ENCODE results near the gene ZNF710.
A peak's percentile ranks its signal among the peaks of the same experiment; 100 is the strongest.

The ZNF710 gene

GRCh38 chr15:90003736-90004135 is 2.6 kb downstream of the ZNF710 start:
- Histone ChIP-seq H3K36me3 (ENCODE audit: control insufficient read depth, insufficient read depth, low read length) (no peaks in the 10 kb centered on the region), H3K56ac (ENCODE audit: low read length) (peak overlapping the region; percentile 75), H3K79me1 (ENCODE audit: low read length) (peaks cover 25% of the 10 kb centered on the region), H3K23ac (ENCODE audit: low read length) (peak overlapping the region; percentile 81), H3K27ac (ENCODE audit: low read depth, low read length) (no peak overlapping the region), H2BK15ac (replicated peaks; ENCODE audit: low read depth) (no peak overlapping the region), H3K4me3 (ENCODE audit: low read length) (no peak overlapping the region), H3K4me2 (ENCODE audit: low read length) (peak overlapping the region; percentile 15), H3K4me1 (ENCODE audit: control insufficient read depth, low read depth, low read length) (peaks cover 22% of the 10 kb centered on the region), H2BK120ac (ENCODE audit: low read depth, low read length) (no peak overlapping the region), H4K5ac (ENCODE audit: low read length) (no peak overlapping the region), H3K4ac (ENCODE audit: low read depth, low read length) (no peak overlapping the region), H3K79me2 (ENCODE audit: control insufficient read depth, insufficient read depth, low read length) (peaks cover 58% of the 10 kb centered on the region), H2AK5ac (ENCODE audit: low read length) (no peak overlapping the region), H3K18ac (ENCODE audit: low read length) (no peak overlapping the region), H3K27me3 (ENCODE audit: insufficient read depth, low read length, poor library complexity) (no peaks in the 10 kb centered on the region), H4K8ac (ENCODE audit: low read depth, low read length) (no peak overlapping the region), H2BK5ac (ENCODE audit: low read length) (no peak overlapping the region), H3K9ac (ENCODE audit: low read length) (peak overlapping the region; percentile 45)
- WGBS (ENCODE audit: extremely low coverage, insufficient coverage, low lambda C conversion rate): no CpG with 5 or more reads among the region's 7 CpGs
- no peak for DNase-seq

DNA sequence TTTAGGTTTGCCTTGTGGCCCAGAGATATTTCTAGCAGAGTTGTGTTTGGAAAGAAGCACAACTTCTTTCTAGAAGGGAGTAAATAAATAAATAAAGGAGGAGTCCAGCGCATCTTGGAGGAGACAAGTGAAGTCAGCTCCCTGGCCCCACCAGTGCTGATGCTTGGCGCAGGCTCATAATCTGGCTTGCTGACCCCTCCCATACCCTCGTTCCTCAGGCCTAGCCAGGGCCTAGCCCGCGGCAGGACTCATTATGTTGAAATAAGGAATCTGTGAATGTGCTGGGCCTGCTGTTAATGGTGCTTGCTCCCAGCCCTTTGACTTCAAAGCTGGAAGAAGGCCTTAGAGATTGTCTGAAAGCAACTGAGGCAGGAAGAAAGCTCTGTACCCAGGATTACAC is 3.1 kb downstream of the ZNF710 start:
- no CpG with 5 or more reads among the region's 5 CpGs for whole genome bisulfite sequencing (ENCODE audit: extremely low coverage, insufficient coverage, low lambda C conversion rate)
- Histone ChIP-seq H3K4me2 (ENCODE audit: low read length) (no peak overlapping the region), H3K36me3 (ENCODE audit: control insufficient read depth, insufficient read depth, low read length) (no peaks in the 10 kb centered on the region), H3K4me1 (ENCODE audit: control insufficient read depth, low read depth, low read length) (peaks cover 20% of the 10 kb centered on the region), H3K79me1 (ENCODE audit: low read length) (peaks cover 29% of the 10 kb centered on the region), H2BK120ac (ENCODE audit: low read depth, low read length) (no peak overlapping the region), H3K9ac (ENCODE audit: low read length) (peak overlapping the region; percentile 60), H4K5ac (ENCODE audit: low read length) (no peak overlapping the region), H3K27me3 (ENCODE audit: insufficient read depth, low read length, poor library complexity) (no peaks in the 10 kb centered on the region), H2BK15ac (replicated peaks; ENCODE audit: low read depth) (no peak overlapping the region), H3K27ac (ENCODE audit: low read depth, low read length) (no peak overlapping the region), H3K4ac (ENCODE audit: low read depth, low read length) (no peak overlapping the region), H2BK5ac (ENCODE audit: low read length) (peak overlapping the region; percentile 28), H3K56ac (ENCODE audit: low read length) (peak overlapping the region; percentile 76), H2AK5ac (ENCODE audit: low read length) (no peak overlapping the region), H3K23ac (ENCODE audit: low read length) (no peak overlapping the region), H4K8ac (ENCODE audit: low read depth, low read length) (no peak overlapping the region), H3K4me3 (ENCODE audit: low read length) (no peak overlapping the region), H3K79me2 (ENCODE audit: control insufficient read depth, insufficient read depth, low read length) (peaks cover 63% of the 10 kb centered on the region), H3K18ac (ENCODE audit: low read length) (no peak overlapping the region)
- peak; percentile 69 for DNase-seq

DNA sequence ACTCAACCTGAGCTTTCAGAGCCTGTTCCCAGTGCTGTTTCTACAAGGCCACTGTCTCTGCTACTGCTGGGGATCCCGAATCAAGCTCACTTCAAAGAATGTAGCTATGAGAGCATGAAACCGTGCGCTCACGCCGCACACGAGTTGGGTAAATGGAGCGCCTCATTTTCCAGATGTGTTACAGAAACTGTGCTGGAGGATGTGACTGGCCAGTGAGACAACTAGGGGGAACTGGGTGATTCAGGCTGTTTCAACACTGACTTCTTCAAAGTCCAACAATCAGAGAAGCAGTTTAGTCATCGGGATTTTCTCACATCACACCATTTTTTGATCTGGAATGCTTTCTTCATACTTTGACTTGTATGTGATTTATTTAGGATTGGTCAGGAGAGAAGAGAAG is 3.5 kb downstream of the ZNF710 start:
- Histone ChIP-seq H3K4me3 (ENCODE audit: low read length) (no peak overlapping the region), H2BK120ac (ENCODE audit: low read depth, low read length) (no peak overlapping the region), H4K8ac (ENCODE audit: low read depth, low read length) (no peak overlapping the region), H3K27me3 (ENCODE audit: insufficient read depth, low read length, poor library complexity) (no peaks in the 10 kb centered on the region), H3K27ac (ENCODE audit: low read depth, low read length) (no peak overlapping the region), H2BK5ac (ENCODE audit: low read length) (peak overlapping the region; percentile 28), H2BK15ac (replicated peaks; ENCODE audit: low read depth) (no peak overlapping the region), H3K79me1 (ENCODE audit: low read length) (peaks cover 32% of the 10 kb centered on the region), H2AK5ac (ENCODE audit: low read length) (no peak overlapping the region), H3K23ac (ENCODE audit: low read length) (no peak overlapping the region), H3K4ac (ENCODE audit: low read depth, low read length) (no peak overlapping the region), H3K4me2 (ENCODE audit: low read length) (no peak overlapping the region), H3K56ac (ENCODE audit: low read length) (peak overlapping the region; percentile 76), H3K9ac (ENCODE audit: low read length) (peak overlapping the region; percentile 60), H3K4me1 (ENCODE audit: control insufficient read depth, low read depth, low read length) (peaks cover 18% of the 10 kb centered on the region), H3K79me2 (ENCODE audit: control insufficient read depth, insufficient read depth, low read length) (peaks cover 67% of the 10 kb centered on the region), H3K18ac (ENCODE audit: low read length) (peak overlapping the region; percentile 11), H4K5ac (ENCODE audit: low read length) (no peak overlapping the region), H3K36me3 (ENCODE audit: control insufficient read depth, insufficient read depth, low read length) (no peaks in the 10 kb centered on the region)
- no peak for DNase-seq
- WGBS (ENCODE audit: extremely low coverage, insufficient coverage, low lambda C conversion rate): no CpG with 5 or more reads among the region's 8 CpGs

DNA sequence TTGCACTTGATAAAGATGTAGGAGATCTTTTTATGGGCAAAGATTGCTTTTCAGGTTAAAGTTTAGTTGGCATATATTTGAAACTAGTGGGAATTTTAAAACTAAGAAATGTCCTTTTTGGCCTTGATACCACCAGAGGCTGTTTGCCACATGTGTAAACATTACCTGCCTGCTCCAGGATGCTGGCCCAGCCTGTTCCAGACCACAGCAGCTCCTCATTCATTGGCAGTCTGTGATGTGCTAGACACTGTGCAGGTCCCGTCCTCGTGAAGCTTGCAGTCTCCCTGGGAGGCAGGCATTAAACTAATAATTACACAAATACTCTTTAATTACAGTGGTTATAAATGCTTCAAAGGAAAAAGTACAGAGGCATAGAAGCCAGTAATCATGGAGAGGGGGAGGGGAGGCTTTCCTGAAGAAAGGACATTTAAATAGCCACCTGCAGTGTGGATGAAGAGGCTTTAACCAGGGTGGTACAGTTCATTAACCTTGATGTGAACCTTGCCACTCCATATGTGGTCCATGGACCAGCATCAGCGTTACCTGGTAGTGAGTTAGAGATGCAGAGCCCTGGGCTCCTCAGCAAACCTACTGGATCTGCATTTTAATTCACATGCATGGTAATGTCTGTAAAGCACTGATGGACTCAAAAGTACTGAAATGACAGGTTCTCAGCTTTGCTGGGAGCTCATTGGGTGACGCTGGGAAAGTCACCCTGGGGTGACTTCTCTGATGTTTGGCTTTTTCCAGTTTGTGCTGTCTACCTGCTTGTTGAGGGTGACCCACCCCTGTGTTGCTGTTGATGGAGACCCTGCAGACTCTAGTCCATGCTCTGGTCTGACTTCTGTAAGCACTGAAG is 5.3 kb downstream of the ZNF710 start:
- no peak overlapping the region for H3K4ac ChIP-seq (ENCODE audit: low read depth, low read length)

GRCh38 chr15:90007076-90007460 is 5.9 kb downstream of the ZNF710 start:
- Histone ChIP-seq H3K9ac (ENCODE audit: low read length) (no peak overlapping the region), H4K8ac (ENCODE audit: low read depth, low read length) (no peak overlapping the region), H3K4me1 (ENCODE audit: control insufficient read depth, low read depth, low read length) (peaks cover 18% of the 10 kb centered on the region), H3K79me1 (ENCODE audit: low read length) (peaks cover 34% of the 10 kb centered on the region), H2AK5ac (ENCODE audit: low read length) (no peak overlapping the region), H3K4ac (ENCODE audit: low read depth, low read length) (no peak overlapping the region), H3K36me3 (ENCODE audit: control insufficient read depth, insufficient read depth, low read length) (no peaks in the 10 kb centered on the region), H2BK15ac (replicated peaks; ENCODE audit: low read depth) (no peak overlapping the region), H3K27me3 (ENCODE audit: insufficient read depth, low read length, poor library complexity) (no peaks in the 10 kb centered on the region), H3K4me2 (ENCODE audit: low read length) (no peak overlapping the region), H3K18ac (ENCODE audit: low read length) (no peak overlapping the region), H3K23ac (ENCODE audit: low read length) (no peak overlapping the region), H3K27ac (ENCODE audit: low read depth, low read length) (no peak overlapping the region), H3K56ac (ENCODE audit: low read length) (no peak overlapping the region), H4K5ac (ENCODE audit: low read length) (no peak overlapping the region), H2BK5ac (ENCODE audit: low read length) (no peak overlapping the region), H2BK120ac (ENCODE audit: low read depth, low read length) (no peak overlapping the region), H3K79me2 (ENCODE audit: control insufficient read depth, insufficient read depth, low read length) (peaks cover 77% of the 10 kb centered on the region), H3K4me3 (ENCODE audit: low read length) (no peak overlapping the region)
- no peak for DNase-seq
- WGBS (ENCODE audit: extremely low coverage, insufficient coverage, low lambda C conversion rate): no CpG with 5 or more reads among the region's 4 CpGs

More for the DNA sequence above, 5.3 kb downstream of the ZNF710 start:
- Histone ChIP-seq H4K8ac (ENCODE audit: low read depth, low read length) (no peak overlapping the region), H3K27ac (ENCODE audit: low read depth, low read length) (no peak overlapping the region), H3K9ac (ENCODE audit: low read length) (no peak overlapping the region), H4K5ac (ENCODE audit: low read length) (no peak overlapping the region), H2BK5ac (ENCODE audit: low read length) (no peak overlapping the region), H3K23ac (ENCODE audit: low read length) (no peak overlapping the region), H3K4me2 (ENCODE audit: low read length) (no peak overlapping the region), H3K18ac (ENCODE audit: low read length) (no peak overlapping the region), H3K36me3 (ENCODE audit: control insufficient read depth, insufficient read depth, low read length) (no peaks in the 10 kb centered on the region), H2BK120ac (ENCODE audit: low read depth, low read length) (no peak overlapping the region), H2AK5ac (ENCODE audit: low read length) (no peak overlapping the region), H3K4me1 (ENCODE audit: control insufficient read depth, low read depth, low read length) (peaks cover 18% of the 10 kb centered on the region), H3K56ac (ENCODE audit: low read length) (no peak overlapping the region), H3K79me2 (ENCODE audit: control insufficient read depth, insufficient read depth, low read length) (peaks cover 73% of the 10 kb centered on the region), H3K4me3 (ENCODE audit: low read length) (no peak overlapping the region), H3K27me3 (ENCODE audit: insufficient read depth, low read length, poor library complexity) (no peaks in the 10 kb centered on the region), H3K79me1 (ENCODE audit: low read length) (peaks cover 34% of the 10 kb centered on the region), H2BK15ac (replicated peaks; ENCODE audit: low read depth) (no peak overlapping the region)
- DNase-seq: no peak
- WGBS (ENCODE audit: extremely low coverage, insufficient coverage, low lambda C conversion rate): no CpG with 5 or more reads among the region's 4 CpGs

Measured in mesendoderm (in vitro differentiated cells).